Neural crest cell (in vitro differentiated cells): ENCODE data around the gene ZFAND2A. TPM values are rescaled to one million over a fixed set of nuclear protein-coding genes. Genes with fewer than 3 reads are reported as not detected.

ENCODE experiments used
- DNase-seq: peaks from one replicate; pipeline ENCODE4 v3.0.0; 2021; ENCODE audit warnings: low read depth, mixed read lengths, low spot score
- H3K27ac Mint-ChIP-seq: one replicate; pipeline ENCODE4 v1.8.0; 2021; ENCODE audit warnings: mild to moderate bottlenecking, mixed read lengths; ENCODE audit not compliant: unreplicated experiment
- H3K27me3 Mint-ChIP-seq: 2 replicates; pipeline ENCODE4 v1.8.0; 2021; ENCODE audit warnings: low read depth, mild to moderate bottlenecking, mixed read lengths
- H3K36me3 Mint-ChIP-seq: 2 replicates; pipeline ENCODE4 v1.8.0; 2021; ENCODE audit warnings: low read depth, mild to moderate bottlenecking, mixed read lengths
- H3K4me1 Mint-ChIP-seq: 2 replicates; pipeline ENCODE4 v1.8.0; 2021; ENCODE audit warnings: mixed read lengths
- H3K4me3 Mint-ChIP-seq: one replicate; pipeline ENCODE4 v1.8.0; 2021; ENCODE audit warnings: mild to moderate bottlenecking, mixed read lengths
- H3K9me3 Mint-ChIP-seq: 2 replicates; pipeline ENCODE4 v1.8.0; 2021; ENCODE audit warnings: mixed read lengths
- total RNA-seq: library from RNA; stranded (reverse); gene quantifications from 2 replicates; pipeline ENCODE4 v1.2.1, GENCODE V29; 2021
- TF ChIP-seq, protein P1 (sequence below): fragments of 200-600 bp; sonication (generic); conservative IDR thresholded peaks from 2 replicates; pipeline ENCODE4 v1.5.0; 2021; ENCODE audit warnings: antibody characterized with exemption, mild to moderate bottlenecking

ZFAND2A gene
- total RNA-seq, 1 donor from 2014 or later: 13.6 TPM

- DNase-seq: no peak
- H3K4me1 Mint-ChIP-seq: no peaks in the 10 kb centered on the region
- H3K36me3 Mint-ChIP-seq: peaks cover 14% of the 10 kb centered on the region
Observed at GRCh38 chr7:1114505-1114904, 45.5 kb downstream of the ZFAND2A start.

DNA sequence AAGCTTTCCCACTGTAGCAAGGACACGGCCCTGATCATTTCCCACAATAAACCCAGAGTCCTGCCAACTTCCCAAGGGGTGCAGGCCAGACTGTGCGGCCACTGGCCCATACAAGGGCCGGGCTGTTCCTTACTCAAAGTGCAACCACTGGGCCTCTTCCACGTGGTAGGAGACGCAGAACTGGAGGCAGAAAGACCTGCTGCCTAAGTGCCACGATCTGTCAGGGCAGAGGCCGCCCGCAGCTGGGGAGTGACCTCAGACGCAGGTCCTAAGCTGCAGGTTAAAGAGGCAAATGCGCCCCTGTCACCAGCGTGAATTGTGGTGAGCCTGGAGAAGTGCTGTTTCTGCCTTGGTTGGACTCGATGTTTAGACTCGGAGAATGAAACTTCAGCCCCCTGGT, 45.9 kb downstream of the ZFAND2A start:
- Mint-ChIP-seq H3K4me1 (no peaks in the 10 kb centered on the region), H3K36me3 (peaks cover 14% of the 10 kb centered on the region), H3K4me3 (no peak overlapping the region), H3K27ac (peak overlapping the region; percentile 83), H3K9me3 (no peaks in the 10 kb centered on the region), H3K27me3 (no peaks in the 10 kb centered on the region)
- TF ChIP-seq, protein P1, sequence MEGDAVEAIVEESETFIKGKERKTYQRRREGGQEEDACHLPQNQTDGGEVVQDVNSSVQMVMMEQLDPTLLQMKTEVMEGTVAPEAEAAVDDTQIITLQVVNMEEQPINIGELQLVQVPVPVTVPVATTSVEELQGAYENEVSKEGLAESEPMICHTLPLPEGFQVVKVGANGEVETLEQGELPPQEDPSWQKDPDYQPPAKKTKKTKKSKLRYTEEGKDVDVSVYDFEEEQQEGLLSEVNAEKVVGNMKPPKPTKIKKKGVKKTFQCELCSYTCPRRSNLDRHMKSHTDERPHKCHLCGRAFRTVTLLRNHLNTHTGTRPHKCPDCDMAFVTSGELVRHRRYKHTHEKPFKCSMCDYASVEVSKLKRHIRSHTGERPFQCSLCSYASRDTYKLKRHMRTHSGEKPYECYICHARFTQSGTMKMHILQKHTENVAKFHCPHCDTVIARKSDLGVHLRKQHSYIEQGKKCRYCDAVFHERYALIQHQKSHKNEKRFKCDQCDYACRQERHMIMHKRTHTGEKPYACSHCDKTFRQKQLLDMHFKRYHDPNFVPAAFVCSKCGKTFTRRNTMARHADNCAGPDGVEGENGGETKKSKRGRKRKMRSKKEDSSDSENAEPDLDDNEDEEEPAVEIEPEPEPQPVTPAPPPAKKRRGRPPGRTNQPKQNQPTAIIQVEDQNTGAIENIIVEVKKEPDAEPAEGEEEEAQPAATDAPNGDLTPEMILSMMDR: no peak
- no peak for DNase-seq

More at GRCh38 chr7:1114505-1114904, 45.5 kb downstream of the ZFAND2A start:
- no peak overlapping the region for H3K27ac Mint-ChIP-seq
- no peaks in the 10 kb centered on the region for H3K9me3 Mint-ChIP-seq
- no peaks in the 10 kb centered on the region for H3K27me3 Mint-ChIP-seq
- H3K4me3 Mint-ChIP-seq: no peak overlapping the region
- TF ChIP-seq, protein P1: no peak

DNA sequence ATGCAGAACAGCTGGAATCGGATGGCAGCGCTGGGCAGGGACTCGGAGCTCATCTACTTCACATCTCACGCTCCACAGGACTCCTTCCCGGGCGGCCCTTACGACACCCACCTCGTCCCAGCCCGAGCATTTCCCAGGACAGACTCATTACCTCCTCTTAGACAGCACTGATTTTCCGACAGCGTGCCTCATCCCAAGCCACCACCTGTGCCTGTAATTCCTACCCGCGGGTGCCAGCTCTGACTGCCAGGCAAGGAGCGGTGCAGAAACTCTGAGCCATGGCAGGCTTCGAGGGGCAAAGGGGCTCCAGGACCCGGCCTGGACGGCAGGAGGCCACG, 46.5 kb downstream of the ZFAND2A start:
- no peaks in the 10 kb centered on the region for H3K4me1 Mint-ChIP-seq
- no peak overlapping the region for H3K4me3 Mint-ChIP-seq
- no peaks in the 10 kb centered on the region for H3K27me3 Mint-ChIP-seq
- H3K36me3 Mint-ChIP-seq: peaks cover 14% of the 10 kb centered on the region
- peak overlapping the region; percentile 36 for H3K27ac Mint-ChIP-seq
- DNase-seq: no peak
- H3K9me3 Mint-ChIP-seq: no peaks in the 10 kb centered on the region
- TF ChIP-seq, protein P1: no peak

GRCh38 chr7:1112625-1113547, 47.1 kb downstream of the ZFAND2A start:
- H3K4me1 Mint-ChIP-seq: no peaks in the 10 kb centered on the region
- TF ChIP-seq, protein P1: no peak
- H3K36me3 Mint-ChIP-seq: peaks cover 10% of the 10 kb centered on the region
- H3K27me3 Mint-ChIP-seq: no peaks in the 10 kb centered on the region
- no peak for DNase-seq
- no peaks in the 10 kb centered on the region for H3K9me3 Mint-ChIP-seq
- H3K27ac Mint-ChIP-seq: peak overlapping the region; percentile 36
- no peak overlapping the region for H3K4me3 Mint-ChIP-seq

DNA sequence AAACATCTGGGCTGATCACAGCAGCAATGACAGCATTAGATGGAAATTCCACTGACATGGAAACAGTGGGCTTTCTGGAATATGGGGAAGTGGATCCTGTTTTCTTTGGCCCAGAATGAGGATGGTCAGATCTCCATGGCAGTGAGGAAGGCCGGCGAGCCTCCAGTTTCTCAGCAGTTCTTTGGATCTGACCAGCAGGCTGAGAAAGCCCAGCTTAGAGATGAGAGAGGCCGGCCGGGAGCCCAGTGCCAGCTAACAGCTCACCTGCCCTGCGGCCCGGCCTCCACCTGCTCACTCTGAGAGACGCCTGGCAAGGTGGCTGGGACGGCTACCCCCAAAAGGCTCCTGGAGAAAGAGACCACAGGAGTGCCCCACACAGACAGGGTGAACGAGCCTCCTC, 47.9 kb downstream of the ZFAND2A start:
- TF ChIP-seq, protein P1: no peak
- H3K36me3 Mint-ChIP-seq: peaks cover 3% of the 10 kb centered on the region
- no peaks in the 10 kb centered on the region for H3K4me1 Mint-ChIP-seq
- H3K27ac Mint-ChIP-seq: no peak overlapping the region
- H3K9me3 Mint-ChIP-seq: no peaks in the 10 kb centered on the region
- H3K4me3 Mint-ChIP-seq: no peak overlapping the region
- H3K27me3 Mint-ChIP-seq: no peaks in the 10 kb centered on the region
- DNase-seq: no peak
